Measurements from ENCODE around the gene PARN.
"Not testable (repeated sequence)": the region's sequence is repeated elsewhere in the genome, so short reads cannot be mapped to it uniquely, and the experiment has no call there.

Gene PARN

DNA sequence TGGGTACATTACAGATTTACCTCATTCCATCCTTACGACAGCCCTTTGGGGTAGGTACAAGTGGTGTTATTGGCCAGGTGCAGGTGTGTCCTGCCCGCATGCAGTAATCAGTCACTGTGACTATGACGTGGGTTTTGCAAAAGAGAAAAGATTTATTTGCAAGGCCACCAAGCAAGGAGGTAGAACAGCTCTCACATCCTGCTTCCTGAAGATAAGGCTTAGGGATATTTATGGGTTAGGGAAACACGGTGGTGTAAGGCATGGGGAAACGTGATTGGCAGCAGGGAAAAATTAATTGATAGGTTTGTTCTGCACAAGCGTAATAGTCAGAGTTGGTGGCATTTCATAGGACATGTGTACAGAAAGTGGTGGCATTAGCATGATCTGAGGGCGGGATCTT lies 214.8 kb downstream of the PARN start:
- TF ChIP-seq, protein P1, sequence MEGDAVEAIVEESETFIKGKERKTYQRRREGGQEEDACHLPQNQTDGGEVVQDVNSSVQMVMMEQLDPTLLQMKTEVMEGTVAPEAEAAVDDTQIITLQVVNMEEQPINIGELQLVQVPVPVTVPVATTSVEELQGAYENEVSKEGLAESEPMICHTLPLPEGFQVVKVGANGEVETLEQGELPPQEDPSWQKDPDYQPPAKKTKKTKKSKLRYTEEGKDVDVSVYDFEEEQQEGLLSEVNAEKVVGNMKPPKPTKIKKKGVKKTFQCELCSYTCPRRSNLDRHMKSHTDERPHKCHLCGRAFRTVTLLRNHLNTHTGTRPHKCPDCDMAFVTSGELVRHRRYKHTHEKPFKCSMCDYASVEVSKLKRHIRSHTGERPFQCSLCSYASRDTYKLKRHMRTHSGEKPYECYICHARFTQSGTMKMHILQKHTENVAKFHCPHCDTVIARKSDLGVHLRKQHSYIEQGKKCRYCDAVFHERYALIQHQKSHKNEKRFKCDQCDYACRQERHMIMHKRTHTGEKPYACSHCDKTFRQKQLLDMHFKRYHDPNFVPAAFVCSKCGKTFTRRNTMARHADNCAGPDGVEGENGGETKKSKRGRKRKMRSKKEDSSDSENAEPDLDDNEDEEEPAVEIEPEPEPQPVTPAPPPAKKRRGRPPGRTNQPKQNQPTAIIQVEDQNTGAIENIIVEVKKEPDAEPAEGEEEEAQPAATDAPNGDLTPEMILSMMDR (IDR thresholded peaks at IDR 0.05; ENCODE audit: low read depth, low read length): no peak
- Histone ChIP-seq H3K27ac (no peak overlapping the region), H3K9me3 (ENCODE audit: severe bottlenecking) (no peaks in the 10 kb centered on the region), H3K4me3 (ENCODE audit: low read depth, low read length) (no peak overlapping the region), H3K36me3 (no peaks in the 10 kb centered on the region), H3K27me3 (ENCODE audit: insufficient read depth, low read depth, severe bottlenecking) (no peaks in the 10 kb centered on the region)
- DNase-seq: no peak

DNA sequence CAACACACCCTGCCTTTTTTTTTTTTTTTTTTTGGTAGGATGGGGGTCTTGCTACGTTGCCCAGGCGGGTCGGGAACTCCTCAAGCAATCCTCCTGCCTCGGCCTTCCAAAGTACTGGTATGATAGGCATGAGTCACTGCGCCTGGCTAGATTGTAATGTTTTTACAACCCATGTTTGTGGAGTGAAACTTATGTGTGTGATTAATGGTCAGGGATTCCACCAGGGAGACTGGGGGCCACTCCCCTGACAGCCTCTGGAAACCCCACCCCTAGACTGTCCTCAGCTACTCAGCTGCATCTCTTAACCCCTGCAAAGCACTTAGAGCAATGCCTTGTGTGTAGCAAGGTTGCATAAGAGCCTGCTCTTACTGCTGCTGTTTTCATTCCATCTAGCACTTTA lies 220.5 kb downstream of the PARN start:
- Histone ChIP-seq H3K36me3 (no peaks in the 10 kb centered on the region), H3K27ac (no peak overlapping the region), H3K27me3 (ENCODE audit: insufficient read depth, low read depth, severe bottlenecking) (no peaks in the 10 kb centered on the region), H3K4me3 (ENCODE audit: low read depth, low read length) (no peak overlapping the region), H3K9me3 (ENCODE audit: severe bottlenecking) (no peaks in the 10 kb centered on the region)
- TF ChIP-seq, protein P1 (IDR thresholded peaks at IDR 0.05; ENCODE audit: low read depth, low read length): no peak
- DNase-seq: no peak

DNA sequence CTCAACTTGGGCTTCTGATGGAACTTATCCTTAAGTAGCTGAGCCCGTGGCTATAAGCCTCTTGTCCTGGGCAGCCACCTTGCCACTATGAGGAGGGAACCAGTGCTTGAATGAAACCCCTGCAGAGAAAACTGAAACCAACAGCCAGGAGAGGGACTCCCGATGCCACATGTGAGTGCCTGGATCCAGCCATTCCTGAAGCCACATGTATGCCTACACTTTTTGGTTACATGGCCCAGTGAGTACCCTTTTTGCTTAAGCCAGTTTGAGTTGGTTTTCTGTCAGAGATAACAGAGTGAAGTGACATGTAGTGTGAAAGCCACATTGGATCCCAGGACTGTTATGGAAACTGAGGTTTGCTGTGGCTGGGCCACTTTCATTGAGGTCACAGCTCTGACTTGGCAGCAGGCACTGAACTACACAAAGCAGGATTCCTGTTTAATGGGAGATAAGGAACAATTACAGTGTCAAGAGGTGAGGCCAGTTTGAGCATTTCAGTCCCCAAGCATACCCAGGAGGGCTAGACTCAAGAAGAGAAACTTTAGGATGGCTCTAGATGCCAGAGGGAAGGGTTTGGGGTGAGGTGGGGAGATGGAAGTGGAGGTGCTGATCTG lies 222.2 kb downstream of the PARN start:
- Histone ChIP-seq H3K27ac (no peak overlapping the region), H3K9me3 (ENCODE audit: severe bottlenecking) (no peaks in the 10 kb centered on the region), H3K36me3 (no peaks in the 10 kb centered on the region), H3K4me3 (ENCODE audit: low read depth, low read length) (no peak overlapping the region), H3K27me3 (ENCODE audit: insufficient read depth, low read depth, severe bottlenecking) (no peaks in the 10 kb centered on the region)
- no peak for DNase-seq
- TF ChIP-seq, protein P1 (IDR thresholded peaks at IDR 0.05; ENCODE audit: low read depth, low read length): no peak

DNA sequence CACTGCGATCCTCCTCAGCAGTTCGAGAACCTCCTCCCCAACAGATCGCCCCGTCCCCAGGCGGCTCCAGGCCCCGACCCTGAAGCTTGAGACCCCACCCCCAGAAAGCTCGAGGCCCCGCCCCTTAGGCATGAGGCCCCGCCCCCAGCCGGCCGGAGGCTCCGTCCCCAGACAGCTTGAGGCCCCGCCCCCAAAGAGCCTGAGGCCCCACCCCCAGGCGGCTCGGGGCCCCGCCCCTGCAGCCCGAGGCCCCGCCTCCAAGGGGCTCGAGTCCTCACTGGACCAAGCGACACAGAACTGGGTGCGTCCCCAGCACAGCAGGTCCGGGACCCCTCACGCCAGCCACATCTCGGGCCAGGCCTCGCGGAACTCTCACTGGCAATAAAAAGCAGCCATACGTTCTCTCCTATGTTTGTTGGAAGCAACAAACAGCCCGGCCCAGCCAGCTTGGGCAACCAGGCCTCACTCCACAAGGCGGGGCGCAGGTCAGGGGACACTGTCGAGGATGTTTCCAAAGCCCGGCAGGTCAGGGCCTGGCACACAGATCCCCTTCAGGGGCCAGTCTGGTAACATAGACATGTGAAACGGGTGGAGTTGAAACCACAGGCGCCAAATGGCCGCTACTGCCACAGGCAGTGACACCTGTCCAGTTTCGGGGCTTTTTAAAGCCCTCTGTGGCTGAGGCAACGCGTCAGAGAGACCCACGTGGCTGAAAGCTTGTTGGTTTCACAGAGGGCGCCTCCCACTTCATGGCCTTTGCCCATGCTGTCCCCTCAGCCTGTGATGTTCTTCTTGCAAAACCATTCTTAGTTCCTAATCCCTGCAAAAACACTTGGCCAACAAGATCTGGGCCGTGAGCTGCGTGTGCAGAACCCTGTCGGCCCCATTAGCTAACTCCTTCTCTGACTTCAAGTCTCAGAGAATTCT lies 224.2 kb downstream of the PARN start:
- DNase-seq: no peak
- H3K36me3 ChIP-seq: no peaks in the 10 kb centered on the region
- H3K4me3 ChIP-seq (ENCODE audit: low read depth, low read length): no peak overlapping the region
- no peaks in the 10 kb centered on the region for H3K9me3 ChIP-seq (ENCODE audit: severe bottlenecking)
- H3K27me3 ChIP-seq (ENCODE audit: insufficient read depth, low read depth, severe bottlenecking): no peaks in the 10 kb centered on the region
- TF ChIP-seq, protein P1 (IDR thresholded peaks at IDR 0.05; ENCODE audit: low read depth, low read length): no peak
- H3K27ac ChIP-seq: no peak overlapping the region

DNA sequence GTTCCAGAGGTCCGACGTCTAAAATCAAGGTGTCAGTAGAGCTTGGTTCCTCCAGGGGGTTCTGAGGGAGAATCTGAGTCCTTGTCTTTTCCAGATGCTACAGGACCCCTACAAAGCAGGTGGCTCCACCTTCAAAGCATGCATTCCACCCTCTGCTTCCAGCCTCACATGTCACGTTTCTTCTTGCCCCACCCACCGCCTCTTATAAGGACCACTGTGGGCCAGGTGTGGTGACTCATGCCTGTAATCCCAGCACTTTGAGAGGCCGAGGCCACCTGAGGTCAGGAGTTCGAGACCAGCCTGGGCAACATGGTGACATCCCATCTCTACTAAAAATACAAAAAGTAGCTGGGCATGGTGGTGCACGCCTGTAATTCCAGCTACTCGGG lies 227.1 kb downstream of the PARN start:
- H3K4me3 ChIP-seq (ENCODE audit: low read depth, low read length); H3K27me3 ChIP-seq (ENCODE audit: insufficient read depth, low read depth, severe bottlenecking); H3K9me3 ChIP-seq (ENCODE audit: severe bottlenecking); H3K36me3 ChIP-seq; DNase-seq; H3K27ac ChIP-seq: not testable (repeated sequence)

DNA sequence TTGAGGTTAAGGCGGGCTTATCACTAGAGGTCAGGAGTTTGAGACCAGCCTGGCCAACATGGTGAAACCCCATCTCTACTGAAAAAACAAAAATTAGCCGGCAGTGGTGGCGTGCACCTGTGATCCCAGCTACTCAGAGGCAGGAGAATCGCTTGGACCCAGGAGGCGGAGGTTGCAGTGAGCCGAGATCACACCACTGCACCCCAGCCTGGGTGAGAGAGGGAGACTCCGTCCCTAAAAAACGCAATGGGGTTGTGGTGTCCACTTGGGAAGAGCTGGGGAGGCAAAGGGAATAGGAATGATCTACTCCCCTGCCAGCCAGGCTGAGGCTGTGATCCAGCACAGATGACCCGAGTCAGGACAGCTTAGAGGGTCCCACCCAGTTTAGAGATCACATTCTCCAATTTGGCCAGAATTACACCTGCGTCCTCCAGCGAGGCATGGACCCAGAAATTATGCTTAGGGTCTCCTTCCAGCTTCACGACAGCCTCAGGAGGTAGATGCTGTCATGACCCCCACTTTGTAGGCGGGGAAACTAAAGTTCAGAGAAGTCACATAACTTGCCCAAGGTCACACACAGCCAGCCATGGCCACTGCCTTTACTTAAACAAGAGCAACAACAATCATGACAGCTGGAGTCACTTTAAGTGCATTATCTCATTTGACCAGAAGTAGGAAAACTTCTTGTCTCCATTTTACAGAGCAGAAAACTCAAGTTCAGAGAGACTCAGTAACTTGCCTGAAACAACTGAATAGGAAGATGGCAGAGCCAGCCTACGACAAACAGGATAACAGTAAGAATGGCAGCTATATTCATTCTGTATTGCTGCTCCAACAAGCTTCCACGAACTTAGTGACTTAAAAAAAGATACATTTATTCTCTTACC lies 227.7 kb downstream of the PARN start:
- H3K36me3 ChIP-seq; DNase-seq; H3K9me3 ChIP-seq (ENCODE audit: severe bottlenecking); H3K27me3 ChIP-seq (ENCODE audit: insufficient read depth, low read depth, severe bottlenecking); H3K27ac ChIP-seq; H3K4me3 ChIP-seq (ENCODE audit: low read depth, low read length): not testable (repeated sequence)

DNA sequence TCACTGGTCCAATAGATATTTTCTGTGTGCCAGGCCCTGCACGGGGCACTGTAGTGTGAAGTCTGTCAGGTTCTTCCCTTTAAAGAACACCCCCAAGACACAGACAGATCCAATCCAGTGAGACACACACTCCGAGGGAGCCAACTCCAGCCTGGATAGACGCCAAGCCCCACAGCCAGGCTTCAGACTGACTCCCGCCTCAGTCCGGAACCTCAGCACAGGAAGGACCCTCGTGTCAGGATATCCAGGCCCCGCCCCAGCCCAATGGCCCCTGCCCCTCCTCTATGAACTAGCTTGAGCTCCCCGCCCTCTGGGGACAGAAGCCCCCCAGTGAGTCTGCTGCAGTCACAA lies 228.4 kb downstream of the PARN start:
- H3K36me3 ChIP-seq; H3K9me3 ChIP-seq (ENCODE audit: severe bottlenecking); H3K4me3 ChIP-seq (ENCODE audit: low read depth, low read length); H3K27me3 ChIP-seq (ENCODE audit: insufficient read depth, low read depth, severe bottlenecking); H3K27ac ChIP-seq; DNase-seq: not testable (repeated sequence)

DNA sequence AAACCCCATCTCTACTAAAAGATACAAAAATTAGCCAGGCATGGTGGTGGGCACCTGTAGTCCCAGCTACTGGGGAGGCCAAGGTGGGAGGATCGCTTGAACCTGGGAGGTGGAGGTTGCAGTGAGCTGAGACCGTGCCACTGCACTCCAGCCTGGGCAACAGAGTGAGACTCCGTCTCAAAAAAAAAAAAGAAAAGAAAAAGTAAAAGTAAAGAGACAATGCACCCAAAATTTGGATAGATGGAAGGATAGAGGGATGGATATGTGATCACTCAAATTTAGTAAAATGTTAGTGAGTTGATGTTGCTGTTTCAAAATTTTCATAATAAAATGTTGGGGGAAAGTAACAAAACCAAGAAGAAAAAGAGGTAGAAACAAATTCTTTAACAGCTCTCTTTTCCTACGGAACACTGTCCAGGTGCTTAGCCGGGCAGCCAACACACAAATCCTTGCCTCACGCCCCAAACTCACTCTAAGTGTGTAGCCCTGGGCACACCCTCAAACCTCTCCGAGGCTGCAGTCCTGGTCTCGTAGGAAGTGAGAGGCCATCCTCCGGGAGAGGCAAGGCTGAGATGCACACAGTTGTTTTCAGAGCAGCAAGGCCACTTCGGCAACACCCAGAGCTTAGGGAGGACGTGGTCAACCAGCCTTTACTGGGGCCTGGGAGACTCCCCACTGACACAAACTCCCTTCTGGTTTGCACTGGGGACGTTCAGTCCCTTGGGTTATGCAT lies 228.9 kb downstream of the PARN start:
- H3K4me3 ChIP-seq (ENCODE audit: low read depth, low read length); H3K27me3 ChIP-seq (ENCODE audit: insufficient read depth, low read depth, severe bottlenecking); H3K27ac ChIP-seq; DNase-seq; H3K9me3 ChIP-seq (ENCODE audit: severe bottlenecking); H3K36me3 ChIP-seq: not testable (repeated sequence)
